GM19328 (cell line): ENCODE data around the gene PDCD6IP.
"Not testable (repeated sequence)": the region's sequence is repeated elsewhere in the genome, so short reads cannot be mapped to it uniquely, and the experiment has no call there.

Source experiments
- ATAC-seq: cut with Tn5 transposase; IDR thresholded peaks from one replicate; pipeline ENCODE4 v1.9.1; 2021; ENCODE audit warnings: mild to moderate bottlenecking, moderate library complexity; ENCODE audit not compliant: unreplicated experiment

The PDCD6IP gene

GRCh38 chr3:33792167-33792892 lies 6.1 kb upstream of the PDCD6IP start:
- no peak for ATAC-seq

DNA sequence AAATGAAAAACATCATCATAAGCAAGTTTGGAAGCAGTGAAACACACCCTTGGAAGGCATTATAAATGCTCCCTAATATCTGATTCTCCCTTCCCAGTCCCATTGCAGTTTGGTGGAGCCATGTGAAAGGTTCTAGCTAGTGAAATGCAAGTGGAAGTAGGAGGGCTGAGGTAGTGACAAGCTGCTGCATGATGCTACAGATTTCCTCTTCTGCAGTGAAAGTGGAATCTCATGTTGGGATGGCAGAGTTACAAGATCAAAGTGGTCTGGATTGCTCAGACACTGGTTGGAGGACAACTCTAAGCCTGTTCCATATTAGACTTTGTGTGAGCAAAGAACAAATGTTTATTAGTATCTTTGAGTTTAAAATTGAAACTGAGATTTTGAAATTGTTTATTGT lies 3.3 kb upstream of the PDCD6IP start:
- no peak for ATAC-seq

GRCh38 chr3:33795856-33796536 lies 2.4 kb upstream of the PDCD6IP start:
- ATAC-seq, result no peak

DNA sequence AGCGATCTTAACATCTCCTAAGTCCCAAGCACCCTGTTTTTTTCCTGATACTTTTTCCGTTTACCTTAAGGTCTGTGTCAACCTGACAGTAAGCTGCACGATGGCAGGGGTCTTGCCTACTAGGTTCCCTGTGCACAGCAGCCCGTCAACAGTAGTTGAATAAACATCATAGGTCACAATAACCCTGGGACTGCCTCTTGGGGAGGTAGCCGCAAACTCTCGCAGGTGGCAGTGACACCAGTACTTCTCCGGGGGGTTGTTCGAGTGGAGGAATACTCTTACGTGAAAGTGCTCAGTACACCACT lies 365 bp upstream of the PDCD6IP start:
- ATAC-seq, result peak; percentile 36

GRCh38 chr3:33799202-33799551 lies 747 bp downstream of the PDCD6IP start:
- ATAC-seq, result no peak

DNA sequence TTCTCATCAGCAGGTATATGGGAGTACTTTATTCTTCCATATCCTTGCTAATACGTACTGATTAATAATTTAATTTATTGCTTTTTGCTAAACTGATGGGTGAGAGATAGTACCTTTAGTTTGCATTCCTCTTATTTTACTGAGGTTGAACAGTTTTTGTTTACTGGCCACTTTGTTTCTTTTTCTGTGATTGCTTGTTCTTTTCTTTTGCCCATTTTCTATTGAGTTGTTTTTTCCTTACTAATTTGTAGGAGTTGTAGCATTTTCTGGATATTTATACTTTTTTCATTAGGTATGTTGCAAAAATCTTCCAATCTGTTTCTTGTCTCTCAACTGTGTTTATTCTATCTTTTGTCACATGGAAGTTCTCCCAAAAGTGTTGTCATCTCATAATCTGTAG lies 4.8 kb downstream of the PDCD6IP start:
- ATAC-seq, result no peak

GRCh38 chr3:33803894-33804526 lies 5.6 kb downstream of the PDCD6IP start:
- no peak for ATAC-seq

GRCh38 chr3:33807191-33807590 lies 8.8 kb downstream of the PDCD6IP start:
- ATAC-seq, result no peak

- ATAC-seq, result no peak
These were observed 10.1 kb downstream of the PDCD6IP start for GRCh38 chr3:33808559-33808958.

GRCh38 chr3:33810545-33810944 lies 12.1 kb downstream of the PDCD6IP start:
- ATAC-seq, result no peak

DNA sequence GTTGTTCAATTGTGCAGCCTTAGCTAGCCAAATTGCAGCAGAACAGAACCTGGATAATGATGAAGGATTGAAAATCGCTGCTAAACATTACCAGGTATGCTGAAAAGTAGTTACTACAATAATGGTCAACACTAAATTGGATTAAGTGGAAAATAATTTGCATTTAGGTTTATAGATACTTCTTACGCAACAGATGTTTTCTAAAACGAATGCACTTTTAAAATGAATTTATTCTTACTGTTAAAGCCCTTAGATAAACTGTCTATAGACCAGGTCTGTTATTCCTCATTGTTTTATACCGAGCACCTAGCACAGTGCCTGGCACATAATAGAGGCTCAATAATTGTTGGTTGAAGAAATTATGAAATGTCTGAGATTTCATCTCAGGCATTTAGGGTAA lies 23.6 kb downstream of the PDCD6IP start:
- ATAC-seq, result no peak

DNA sequence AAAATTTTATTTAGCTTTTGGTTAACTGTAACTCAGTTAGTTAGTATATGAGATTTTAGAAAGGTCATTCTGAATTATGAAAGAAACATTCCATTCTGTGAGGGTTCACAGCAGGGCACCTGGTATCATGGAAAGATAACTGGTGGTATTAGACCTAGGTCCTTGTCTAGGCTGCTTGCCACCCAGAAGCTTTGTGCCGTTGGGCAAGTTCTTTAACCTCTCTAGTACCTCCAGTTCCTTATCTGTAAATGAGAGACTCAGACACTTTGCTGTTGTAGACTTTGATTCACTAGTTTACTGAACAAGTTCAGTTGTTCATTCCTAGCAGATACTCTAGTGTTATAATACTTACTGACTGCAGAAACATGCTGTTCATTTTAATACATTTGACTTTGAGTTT lies 25.4 kb downstream of the PDCD6IP start:
- ATAC-seq, result no peak

GRCh38 chr3:33825111-33825510 lies 26.7 kb downstream of the PDCD6IP start:
- no peak for ATAC-seq

DNA sequence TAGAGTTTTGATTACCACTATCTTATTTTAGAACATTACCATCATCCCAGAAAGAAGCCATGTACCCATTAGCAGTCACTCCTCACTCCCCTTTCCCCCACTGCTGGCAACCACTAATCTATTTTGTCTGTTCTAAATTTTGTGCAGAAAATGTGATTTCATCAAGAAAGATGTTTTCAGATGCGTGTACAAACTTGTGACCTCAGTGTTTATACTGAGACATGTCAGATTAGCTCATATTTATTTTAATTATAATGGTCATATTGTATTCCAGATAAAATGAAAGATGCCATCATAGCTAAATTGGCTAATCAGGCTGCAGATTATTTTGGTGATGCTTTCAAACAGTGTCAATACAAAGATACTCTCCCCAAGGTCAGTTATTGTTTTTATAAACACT lies 27.8 kb downstream of the PDCD6IP start:
- no peak for ATAC-seq

DNA sequence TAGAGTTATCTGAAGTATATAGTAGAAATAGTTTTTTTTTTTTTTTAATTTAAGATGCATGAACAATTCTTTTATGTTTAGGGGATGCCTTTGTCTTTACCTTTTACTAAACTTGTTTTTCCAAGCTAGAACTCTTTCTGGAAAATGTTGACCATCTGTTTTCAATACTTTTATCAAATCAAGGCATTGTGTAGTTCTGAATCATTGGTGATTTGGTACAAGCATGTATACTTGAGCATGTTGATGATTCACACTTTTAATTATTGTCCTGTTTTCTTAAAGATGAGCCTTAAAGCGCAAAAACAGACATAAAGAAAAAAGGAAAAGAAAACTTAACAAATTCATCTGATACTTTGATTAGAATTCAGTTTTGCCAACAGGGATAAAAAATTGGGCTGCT lies 28.3 kb downstream of the PDCD6IP start:
- no peak for ATAC-seq

DNA sequence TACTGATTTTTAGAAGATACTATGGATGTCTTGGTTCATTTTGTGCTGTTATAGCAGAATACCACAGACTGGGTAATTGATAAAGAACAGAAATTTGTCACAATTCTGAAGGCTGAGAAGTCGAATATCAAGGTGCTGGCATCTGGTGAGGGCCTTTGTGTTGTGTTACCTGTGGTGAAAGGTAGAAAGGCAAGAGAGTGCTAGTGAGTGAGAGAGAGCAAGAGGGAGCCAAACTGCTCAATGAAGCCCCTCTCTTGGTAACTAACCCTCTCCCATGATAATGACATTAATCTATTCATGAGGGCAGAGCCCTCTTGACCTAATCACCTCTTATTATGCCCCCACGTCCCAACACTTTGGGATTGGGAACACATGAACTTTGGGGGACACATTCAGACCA lies 31.3 kb downstream of the PDCD6IP start:
- ATAC-seq, result no peak

DNA sequence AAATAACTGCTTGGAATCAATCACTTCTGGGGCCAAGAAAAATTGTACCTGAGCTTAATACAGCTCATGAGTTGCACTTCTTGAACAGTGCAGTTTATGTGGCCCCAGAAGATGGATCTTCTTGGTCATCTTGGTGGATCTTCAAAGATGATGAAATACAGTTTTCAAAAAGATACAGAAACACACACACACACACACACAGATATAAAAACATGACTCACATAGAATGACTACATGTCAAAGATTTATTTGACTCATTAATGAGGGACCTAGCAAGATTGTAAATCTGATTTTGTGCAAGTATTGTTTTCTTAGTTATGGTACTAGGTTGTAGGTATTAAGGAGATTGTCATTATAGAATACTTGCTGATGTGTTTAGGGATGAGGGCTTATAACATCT lies 32.6 kb downstream of the PDCD6IP start:
- ATAC-seq, result no peak

DNA sequence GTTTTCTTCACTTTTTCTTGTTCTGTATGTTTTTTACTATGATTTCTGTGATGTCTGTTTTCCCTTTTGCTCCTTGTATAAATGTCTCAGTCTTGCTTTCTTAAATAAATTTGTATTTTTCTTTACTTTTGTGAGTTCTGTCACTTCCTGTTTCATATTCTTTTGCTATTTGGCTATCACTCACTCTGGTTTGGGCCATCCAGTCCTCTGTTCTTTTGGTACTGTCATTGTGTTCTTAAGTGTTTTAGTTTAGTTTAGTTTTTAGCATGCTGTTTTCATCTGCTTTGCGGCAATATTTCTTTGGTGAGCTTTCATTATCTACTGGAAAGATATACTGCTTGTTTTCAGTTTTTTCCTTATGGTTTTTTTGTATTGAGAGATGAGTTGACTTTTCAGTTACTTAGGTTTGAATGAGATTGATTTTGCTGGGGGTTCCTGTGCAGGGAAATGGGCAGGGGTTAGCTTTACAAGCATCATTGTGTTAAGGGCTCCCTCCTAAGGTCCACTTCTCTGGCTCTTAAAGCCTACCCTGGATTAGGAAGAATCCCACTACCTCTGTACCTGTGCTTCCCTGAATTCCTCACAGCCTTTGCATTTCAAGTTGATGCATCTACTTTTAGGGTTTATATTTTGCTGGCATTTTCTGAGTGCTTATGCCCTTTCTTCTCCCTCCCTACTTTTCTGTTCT lies 35.1 kb downstream of the PDCD6IP start:
- ATAC-seq, result no peak

GRCh38 chr3:33834096-33834453 lies 35.6 kb downstream of the PDCD6IP start:
- no peak for ATAC-seq

- ATAC-seq, result not testable (repeated sequence)
These were observed 38.8 kb downstream of the PDCD6IP start for GRCh38 chr3:33837182-33837581.

- ATAC-seq, result no peak
These were observed 40.9 kb downstream of the PDCD6IP start for GRCh38 chr3:33839283-33839682.

DNA sequence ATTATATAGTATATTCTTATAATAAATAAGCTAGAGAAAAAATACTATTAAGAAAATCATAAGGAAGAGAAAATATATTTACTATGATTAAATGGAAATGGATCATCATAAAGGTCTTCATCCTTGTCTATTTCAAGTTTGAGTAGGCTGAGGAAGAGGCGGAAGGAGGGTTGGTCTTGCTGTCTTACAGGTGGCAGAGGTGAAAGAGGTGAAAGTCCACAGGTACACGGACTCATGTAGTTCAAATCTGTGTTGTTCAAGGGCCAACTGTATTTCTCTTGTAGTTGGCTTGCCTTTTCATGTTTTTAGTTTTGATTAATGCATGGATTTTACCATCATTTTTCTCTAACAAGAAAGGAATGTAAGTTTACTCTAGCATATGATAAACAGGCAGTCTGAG lies 41.7 kb downstream of the PDCD6IP start:
- ATAC-seq, result no peak
